ENCODE data around the gene RBPJL. TPM values are rescaled to one million over a fixed set of nuclear protein-coding genes. Genes with fewer than 3 reads are reported as not detected.

The RBPJL gene
- polyA plus RNA-seq, 2 of the 4 experiments (the other 2 are of a cell fraction) = not detected

- Histone ChIP-seq H3K4me2 (no peak overlapping the region), H3K27ac (no peak overlapping the region), H3K4me3 (no peak overlapping the region), H3K9me3 (no peaks in the 10 kb centered on the region), H3K4me1 (peaks cover 33% of the 10 kb centered on the region)
- FAIRE-seq (no peak), DNase-seq (ENCODE audit: low read depth in 1 of 2, low spot score in 1 of 2) (no peak), ATAC-seq (no peak)
- WGBS (ENCODE audit: missing lambda C conversion rate) = 74% methylated on average over 3 of the region's 3 CpGs
- POLR2A ChIA-PET = no interaction called here
- no peak for TF ChIP-seq KDM1A (IDR thresholded peaks at IDR 0.05; ENCODE audit: low read depth)
- TF ChIP-seq BHLHE40 (IDR thresholded peaks at IDR 0.05; ENCODE audit: low read depth, low read length) = no peak
- TF ChIP-seq ATOH8 (CRISPR knock-in tag; IDR thresholded peaks at IDR 0.05; ENCODE audit: low read depth) = no peak
- no peak for TF ChIP-seq CBX2 (IDR thresholded peaks at IDR 0.05; ENCODE audit: borderline replicate concordance, low read depth)
- TF ChIP-seq TFCP2L1 (CRISPR knock-in tag; IDR thresholded peaks at IDR 0.05) = no peak
- TF ChIP-seq CTCF (IDR thresholded peaks at IDR 0.05) = no peak
- TF ChIP-seq EHF (CRISPR knock-in tag; IDR thresholded peaks at IDR 0.05) = no peak
- TF ChIP-seq RCOR1 (IDR thresholded peaks at IDR 0.05; ENCODE audit: low read depth, low read length) = no peak
- no peak for TF ChIP-seq BCL3 (IDR thresholded peaks at IDR 0.05)
- no peak for TF ChIP-seq MAZ (IDR thresholded peaks at IDR 0.05; ENCODE audit: borderline replicate concordance, low read depth, low read length)
- no peak for TF ChIP-seq REST (IDR thresholded peaks at IDR 0.05)
- no peak for TF ChIP-seq FOSL2 (IDR thresholded peaks at IDR 0.05)
- no peak for TF ChIP-seq FOSL2 (CRISPR knock-in tag; IDR thresholded peaks at IDR 0.05)
- CTCF ChIA-PET = interaction anchor here (0.8 to 4.7 kb wide), 9 partner anchors 8 to 418 kb away, joined by 3 to 46 read pairs (median 5); partner anchors contain the start of gene SYS1
Measured at GRCh38 chr20:45352729-45353128, 46.1 kb downstream of the RBPJL start.

GRCh38 chr20:45353746-45354145 is 47.1 kb downstream of the RBPJL start:
- ChIA-PET POLR2A (no interaction called here), CTCF (interaction anchor here (1.1 to 4.7 kb wide), 2 partner anchors 10 to 83 kb away, joined by 4 to 46 read pairs; partner anchors contain the start of gene SYS1)
- H3K9me3 ChIP-seq = no peaks in the 10 kb centered on the region
- peaks cover 39% of the 10 kb centered on the region for H3K4me1 ChIP-seq
- ATAC-seq (no peak), FAIRE-seq (no peak), DNase-seq (ENCODE audit: low read depth in 1 of 2, low spot score in 1 of 2) (no peak)
- no peak overlapping the region for H3K27ac ChIP-seq
- 100% methylated on average over 1 of the region's 1 CpG for WGBS (ENCODE audit: missing lambda C conversion rate)
- no peak overlapping the region for H3K4me2 ChIP-seq
- no peak overlapping the region for H3K4me3 ChIP-seq
- TF ChIP-seq KDM5A (IDR thresholded peaks at IDR 0.05) = no peak
- no peak for TF ChIP-seq MAZ (IDR thresholded peaks at IDR 0.05; ENCODE audit: borderline replicate concordance, low read depth, low read length)
- TF ChIP-seq JUN (IDR thresholded peaks at IDR 0.05) = no peak
- no peak for TF ChIP-seq E2F6 (IDR thresholded peaks at IDR 0.05; ENCODE audit: borderline replicate concordance, low read depth)
- no peak for TF ChIP-seq MYC (IDR thresholded peaks at IDR 0.05; ENCODE audit: borderline replicate concordance, low read length)
- no peak for TF ChIP-seq RCOR1 (IDR thresholded peaks at IDR 0.05; ENCODE audit: low read depth, low read length)
- TF ChIP-seq BCL3 (IDR thresholded peaks at IDR 0.05) = no peak
- TF ChIP-seq FOXS1 (CRISPR knock-in tag; IDR thresholded peaks at IDR 0.05) = no peak
- TF ChIP-seq NPAS2 (CRISPR knock-in tag; IDR thresholded peaks at IDR 0.05; ENCODE audit: borderline replicate concordance) = no peak
- no peak for TF ChIP-seq KDM1A (IDR thresholded peaks at IDR 0.05; ENCODE audit: low read depth)
- no peak for TF ChIP-seq CTCF (IDR thresholded peaks at IDR 0.05)
- no peak for TF ChIP-seq HEYL (CRISPR knock-in tag; IDR thresholded peaks at IDR 0.05)
- no peak for TF ChIP-seq HES2 (IDR thresholded peaks at IDR 0.05)
